H9 (cell line): ENCODE data around the gene CHPT1. TPM values are rescaled to one million over a fixed set of nuclear protein-coding genes. Genes with fewer than 3 reads are reported as not detected.

Experiments used
- DNase-seq: peaks from one replicate; pipeline ENCODE4 v3.0.0-alpha.2; 2017
- H2AFZ ChIP-seq: one replicate; pipeline ENCODE4 v1.6.1; 2013; ENCODE audit warnings: mild to moderate bottlenecking, low read length, control low read depth, moderate library complexity
- H2AK5ac ChIP-seq: 2 replicates; pipeline ENCODE4 v1.6.1; 2013; ENCODE audit warnings: low read length, control low read depth, mixed read lengths; ENCODE audit not compliant: insufficient read length
- H2BK120ac ChIP-seq: one replicate; pipeline ENCODE4 v1.6.1; 2013; ENCODE audit warnings: low read depth, mild to moderate bottlenecking, low read length, control low read depth, inconsistent platforms; ENCODE audit not compliant: poor library complexity, severe bottlenecking
- H2BK12ac ChIP-seq: 2 replicates; pipeline ENCODE4 v1.6.1; 2013; ENCODE audit warnings: low read length, control low read depth, mixed read lengths, low read depth; ENCODE audit not compliant: insufficient read length
- H2BK15ac ChIP-seq: 2 replicates; pipeline ENCODE4 v1.6.1; 2013; ENCODE audit warnings: low read depth, low read length, control low read depth
- H2BK20ac ChIP-seq: one replicate; pipeline ENCODE4 v1.6.1; 2013; ENCODE audit warnings: low read depth, mild to moderate bottlenecking, low read length, control low read depth, inconsistent platforms; ENCODE audit not compliant: poor library complexity, severe bottlenecking
- H2BK5ac ChIP-seq: 2 replicates; pipeline ENCODE4 v1.6.1; 2013; ENCODE audit warnings: low read length, control low read depth, mixed read lengths; ENCODE audit not compliant: insufficient read length
- H3K14ac ChIP-seq: 2 replicates; pipeline ENCODE4 v1.6.1; 2013; ENCODE audit warnings: low read length, control low read depth; ENCODE audit not compliant: insufficient read depth
- H3K18ac ChIP-seq: 2 replicates; pipeline ENCODE4 v1.6.1; 2013; ENCODE audit warnings: low read depth, mild to moderate bottlenecking, mixed read lengths, low read length, control low read depth; ENCODE audit not compliant: insufficient read length
- H3K23ac ChIP-seq: 2 replicates; pipeline ENCODE4 v1.6.1; 2013; ENCODE audit warnings: low read length, control low read depth, mixed read lengths, low read depth; ENCODE audit not compliant: insufficient read length
- H3K23me2 ChIP-seq: 2 replicates; pipeline ENCODE4 v1.6.1; 2013; ENCODE audit warnings: low read depth, mild to moderate bottlenecking, mixed read lengths, low read length, control low read depth; ENCODE audit not compliant: insufficient read length, poor library complexity, severe bottlenecking
- H3K27ac ChIP-seq: 2 replicates; pipeline ENCODE4 v1.5.1; 2013; ENCODE audit warnings: low read length, control low read depth, mixed read lengths, low read depth; ENCODE audit not compliant: insufficient read length
- H3K27me3 ChIP-seq: 2 replicates; pipeline ENCODE4 v1.6.1; 2013; ENCODE audit warnings: low read length, control low read depth, inconsistent platforms; ENCODE audit not compliant: insufficient read depth
- H3K4ac ChIP-seq: 2 replicates; pipeline ENCODE4 v1.6.1; 2013; ENCODE audit warnings: low read depth, mild to moderate bottlenecking, control low read depth, inconsistent platforms, low read length, moderate library complexity
- H3K4me1 ChIP-seq: 2 replicates; pipeline ENCODE4 v1.6.1; 2013; ENCODE audit warnings: low read length, control low read depth, inconsistent platforms; ENCODE audit not compliant: insufficient read depth
- H3K4me2 ChIP-seq: 2 replicates; pipeline ENCODE4 v1.6.1; 2013; ENCODE audit warnings: low read length, control low read depth, mixed read lengths; ENCODE audit not compliant: insufficient read length, insufficient read depth
- H3K56ac ChIP-seq: 2 replicates; pipeline ENCODE4 v1.6.1; 2013; ENCODE audit warnings: low read depth, mild to moderate bottlenecking, mixed read lengths, low read length, control low read depth; ENCODE audit not compliant: insufficient read length
- H3K79me1 ChIP-seq: 2 replicates; pipeline ENCODE4 v1.6.1; 2013; ENCODE audit warnings: low read depth, mild to moderate bottlenecking, moderate library complexity, low read length, control low read depth, inconsistent platforms; ENCODE audit not compliant: insufficient read depth, poor library complexity, severe bottlenecking
- H3K79me2 ChIP-seq: 2 replicates; pipeline ENCODE4 v1.6.1; 2013; ENCODE audit warnings: low read length, control low read depth, inconsistent platforms; ENCODE audit not compliant: insufficient read depth
- H3K9ac ChIP-seq: 2 replicates; pipeline ENCODE4 v1.6.1; 2013; ENCODE audit warnings: low read length, control low read depth, mixed read lengths; ENCODE audit not compliant: insufficient read length; ENCODE audit errors: extremely low read depth
- H3K9me3 ChIP-seq: one replicate; pipeline ENCODE4 v1.6.1; 2013; ENCODE audit warnings: low read depth, low read length, inconsistent platforms; ENCODE audit not compliant: control insufficient read depth
- H3T11ph ChIP-seq: one replicate; pipeline ENCODE4 v1.6.1; 2013; ENCODE audit warnings: mild to moderate bottlenecking, low read length, control low read depth, inconsistent platforms
- H4K20me1 ChIP-seq: one replicate; pipeline ENCODE4 v1.6.1; 2013; ENCODE audit not compliant: control insufficient read depth, insufficient read length, insufficient read depth
- H4K5ac ChIP-seq: 2 replicates; pipeline ENCODE4 v1.6.1; 2013; ENCODE audit warnings: low read depth, mild to moderate bottlenecking, mixed read lengths, low read length, control low read depth; ENCODE audit not compliant: insufficient read length
- H4K8ac ChIP-seq: replicated peaks from 2 replicates; pipeline ENCODE4 v1.6.1; 2013; ENCODE audit warnings: low read length, control low read depth, mixed read lengths, low read depth; ENCODE audit not compliant: insufficient read length
- H4K91ac ChIP-seq: 2 replicates; pipeline ENCODE4 v1.6.1; 2013; ENCODE audit warnings: low read depth, mild to moderate bottlenecking, moderate library complexity, mixed read lengths, low read length, control low read depth; ENCODE audit not compliant: insufficient read length
- H3K27ac Mint-ChIP-seq, 3 experiments: 2 replicates in 2 of 3; 3 replicates in 1 of 3; pipeline ENCODE4 v1.8.0; 2020 to 2021; ENCODE audit warnings: mixed read lengths in 3 of 3, mild to moderate bottlenecking in 1 of 3, moderate library complexity in 1 of 3
- H3K27me3 Mint-ChIP-seq: 2 replicates; pipeline ENCODE4 v1.8.0; 2021; ENCODE audit warnings: low read depth, mild to moderate bottlenecking, moderate library complexity, mixed read lengths
- H3K36me3 Mint-ChIP-seq, 3 experiments: 2 replicates in 2 of 3; 3 replicates in 1 of 3; pipeline ENCODE4 v1.8.0; 2020 to 2021; ENCODE audit warnings: low read depth in 3 of 3, mixed read lengths in 3 of 3; ENCODE audit not compliant: insufficient read depth in 1 of 3
- H3K4me1 Mint-ChIP-seq, 2 experiments: 2 replicates each; pipeline ENCODE4 v1.8.0; 2020; ENCODE audit warnings: mixed read lengths in 2 of 2
- H3K4me3 Mint-ChIP-seq, 2 experiments: 2 replicates in 1 of 2; 3 replicates in 1 of 2; pipeline ENCODE4 v1.8.0; 2020 to 2021; ENCODE audit warnings: mild to moderate bottlenecking in 2 of 2, mixed read lengths in 2 of 2, moderate library complexity in 1 of 2
- H3K9me3 Mint-ChIP-seq, 2 experiments: 2 replicates in 1 of 2; 3 replicates in 1 of 2; pipeline ENCODE4 v1.8.0; 2020; ENCODE audit warnings: mild to moderate bottlenecking in 2 of 2, mixed read lengths in 2 of 2, moderate library complexity in 1 of 2
- CTCF ChIP-seq: fragments of 200-600 bp; sonication (generic); conservative IDR thresholded peaks from 3 replicates; pipeline ENCODE4 v1.8.0; 2021; ENCODE audit warnings: antibody characterized with exemption, mild to moderate bottlenecking
- WGBS: extraction: QIAGEN DNeasy Blood & Tissue Kit; methylation state at CpG from one replicate; pipeline ENCODE4 v1.1.7; 2013; ENCODE audit warnings: missing lambda C conversion rate, low lambda C conversion rate, mixed read lengths; ENCODE audit not compliant: insufficient read length; ENCODE audit errors: extremely low coverage; 5-methylcytosine and 5-hydroxymethylcytosine counted together
- total RNA-seq: library from RNA; stranded (reverse); gene quantifications from 2 replicates; pipeline ENCODE4 v1.2.1, GENCODE V29; 2021

The CHPT1 gene
- total RNA-seq, 1 experiment from 2014 or later, result 17.1 TPM

GRCh38 chr12:101722392-101722791 is 25.0 kb downstream of the CHPT1 start:
- Histone ChIP-seq H3K79me2 (no peaks in the 10 kb centered on the region), H3K18ac (no peak overlapping the region), H3K4me1 (no peaks in the 10 kb centered on the region), H3K27ac (no peak overlapping the region), H3T11ph (no peak overlapping the region), H4K8ac (no peak overlapping the region), H4K20me1 (no peaks in the 10 kb centered on the region), H3K56ac (no peak overlapping the region), H3K23ac (no peak overlapping the region), H3K27me3 (no peaks in the 10 kb centered on the region), H3K4me2 (no peak overlapping the region), H2BK5ac (no peak overlapping the region), H2BK15ac (no peak overlapping the region), H4K91ac (no peak overlapping the region), H2BK20ac (no peak overlapping the region), H4K5ac (no peak overlapping the region), H3K9ac (no peak overlapping the region), H3K79me1 (no peaks in the 10 kb centered on the region), H3K4ac (no peak overlapping the region), H3K9me3 (no peaks in the 10 kb centered on the region), H2BK12ac (no peak overlapping the region), H2AFZ (no peak overlapping the region), H3K14ac (no peak overlapping the region), H3K23me2 (no peaks in the 10 kb centered on the region), H2AK5ac (no peak overlapping the region), H2BK120ac (no peak overlapping the region)
- H3K4me1 Mint-ChIP-seq, result no peaks in the 10 kb centered on the region
- no CpG with 5 or more reads among the region's 4 CpGs for WGBS
- no peak for TF ChIP-seq CTCF
- no peak overlapping the region for H3K4me3 Mint-ChIP-seq
- H3K27ac Mint-ChIP-seq, result no peak overlapping the region
- no peak for DNase-seq
- H3K36me3 Mint-ChIP-seq, result no peaks in the 10 kb centered on the region
- no peaks in the 10 kb centered on the region for H3K9me3 Mint-ChIP-seq
- H3K27me3 Mint-ChIP-seq, result no peaks in the 10 kb centered on the region
